Measurements from ENCODE around the gene GHRH.

The GHRH gene

GRCh38 chr20:37298190-37298939 lies 36.8 kb upstream of the GHRH start:
- no peak for DNase-seq (ENCODE audit: extremely low spot score)
- ChIA-PET POLR2A (no interaction called here), CTCF (no interaction called here)
- TF ChIP-seq FOXA1 (IDR thresholded peaks at IDR 0.05) (no peak), NFRKB (IDR thresholded peaks at IDR 0.05) (no peak), PKNOX1 (IDR thresholded peaks at IDR 0.05) (no peak), TARDBP (IDR thresholded peaks at IDR 0.05) (no peak), SUZ12 (IDR thresholded peaks at IDR 0.05) (no peak)

- ChIA-PET CTCF (no interaction called here), POLR2A (no interaction called here)
- no peak for TF ChIP-seq FOXA1 (IDR thresholded peaks at IDR 0.05)
- TF ChIP-seq ELF4 (IDR thresholded peaks at IDR 0.05), result no peak
- TF ChIP-seq CTBP1 (IDR thresholded peaks at IDR 0.05; ENCODE audit: borderline replicate concordance), result no peak
- no peak for TF ChIP-seq NFRKB (IDR thresholded peaks at IDR 0.05)
- no peak for TF ChIP-seq FOXK2 (IDR thresholded peaks at IDR 0.05)
- TF ChIP-seq L3MBTL2 (conservative IDR thresholded peaks at IDR 0.05), result no peak
- TF ChIP-seq SUZ12 (IDR thresholded peaks at IDR 0.05), result no peak
- DNase-seq (ENCODE audit: extremely low spot score), result no peak
Measured at GRCh38 chr20:37297066-37297736, 35.6 kb upstream of the GHRH start.

GRCh38 chr20:37296371-37296770 lies 34.8 kb upstream of the GHRH start:
- POLR2A ChIA-PET, result no interaction called here
- no peak for TF ChIP-seq NFRKB (IDR thresholded peaks at IDR 0.05)
- TF ChIP-seq FOXK2 (IDR thresholded peaks at IDR 0.05), result no peak
- DNase-seq (ENCODE audit: extremely low spot score), result no peak
- CTCF ChIA-PET, result no interaction called here

GRCh38 chr20:37295595-37295994 lies 34.0 kb upstream of the GHRH start:
- TF ChIP-seq SUZ12 (IDR thresholded peaks at IDR 0.05), result no peak
- TF ChIP-seq TARDBP (IDR thresholded peaks at IDR 0.05), result no peak
- TF ChIP-seq ELF4 (IDR thresholded peaks at IDR 0.05), result no peak
- no peak for TF ChIP-seq FOXA1 (IDR thresholded peaks at IDR 0.05)
- TF ChIP-seq CTBP1 (IDR thresholded peaks at IDR 0.05; ENCODE audit: borderline replicate concordance), result no peak
- no peak for TF ChIP-seq BHLHE40 (IDR thresholded peaks at IDR 0.05; ENCODE audit: borderline replicate concordance)
- DNase-seq (ENCODE audit: extremely low spot score), result no peak
- POLR2A ChIA-PET, result no interaction called here
- CTCF ChIA-PET, result no interaction called here

GRCh38 chr20:37295001-37295400 lies 33.4 kb upstream of the GHRH start:
- CTCF ChIA-PET, result no interaction called here
- TF ChIP-seq NFRKB (IDR thresholded peaks at IDR 0.05) (no peak), FOXK2 (IDR thresholded peaks at IDR 0.05) (no peak), BHLHE40 (IDR thresholded peaks at IDR 0.05; ENCODE audit: borderline replicate concordance) (no peak), SP1 (IDR thresholded peaks at IDR 0.05) (no peak), LEF1 (IDR thresholded peaks at IDR 0.05; ENCODE audit: borderline replicate concordance) (no peak), TARDBP (IDR thresholded peaks at IDR 0.05) (no peak), HDGF (IDR thresholded peaks at IDR 0.05; ENCODE audit: borderline replicate concordance) (no peak), ZNF384 (IDR thresholded peaks at IDR 0.05) (no peak), ARNT (IDR thresholded peaks at IDR 0.05) (no peak), FOXM1 (IDR thresholded peaks at IDR 0.05; ENCODE audit: borderline replicate concordance) (no peak), SUZ12 (IDR thresholded peaks at IDR 0.05) (no peak), L3MBTL2 (conservative IDR thresholded peaks at IDR 0.05) (no peak), FOXA1 (IDR thresholded peaks at IDR 0.05) (no peak), CTBP1 (IDR thresholded peaks at IDR 0.05; ENCODE audit: borderline replicate concordance) (no peak), PKNOX1 (IDR thresholded peaks at IDR 0.05) (no peak)
- DNase-seq (ENCODE audit: extremely low spot score), result no peak
- POLR2A ChIA-PET, result no interaction called here

- POLR2A ChIA-PET, result no interaction called here
- TF ChIP-seq TARDBP (IDR thresholded peaks at IDR 0.05) (no peak), SP1 (IDR thresholded peaks at IDR 0.05) (no peak), ELF4 (IDR thresholded peaks at IDR 0.05) (no peak), NFRKB (IDR thresholded peaks at IDR 0.05) (no peak), ZNF384 (IDR thresholded peaks at IDR 0.05) (no peak), ARNT (IDR thresholded peaks at IDR 0.05) (no peak), BHLHE40 (IDR thresholded peaks at IDR 0.05; ENCODE audit: borderline replicate concordance) (no peak), FOXA1 (IDR thresholded peaks at IDR 0.05) (no peak)
- CTCF ChIA-PET, result no interaction called here
Measured at GRCh38 chr20:37294262-37294981, 32.8 kb upstream of the GHRH start.

GRCh38 chr20:37293301-37293943 lies 31.8 kb upstream of the GHRH start:
- POLR2A ChIA-PET, result no interaction called here
- no peak for TF ChIP-seq BHLHE40 (IDR thresholded peaks at IDR 0.05; ENCODE audit: borderline replicate concordance)
- CTCF ChIA-PET, result no interaction called here
- no peak for DNase-seq (ENCODE audit: extremely low spot score)

More at GRCh38 chr20:37294262-37294981, 32.8 kb upstream of the GHRH start:
- no peak for DNase-seq (ENCODE audit: extremely low spot score)

Measured in HEK293T (cell line).